NCI-H2107 treated with DMSO at 0.1 percent for 48 hours (cell line): ENCODE data around the gene TMEM117.
A peak's percentile ranks its signal among the peaks of the same experiment; 100 is the strongest.

Experiments used
- DNase-seq: peaks from one replicate; lab custom pipeline; 2025; ENCODE audit not compliant: unreplicated experiment; lab: John Stamatoyannopoulos, UW

The TMEM117 gene

GRCh38 chr12:44286336-44286735, 450.5 kb downstream of the TMEM117 start:
- DNase-seq: no peak

- DNase-seq: no peak
Measured at GRCh38 chr12:44286821-44287505, 451.1 kb downstream of the TMEM117 start.

GRCh38 chr12:44287545-44287944, 451.7 kb downstream of the TMEM117 start:
- DNase-seq: no peak

DNA sequence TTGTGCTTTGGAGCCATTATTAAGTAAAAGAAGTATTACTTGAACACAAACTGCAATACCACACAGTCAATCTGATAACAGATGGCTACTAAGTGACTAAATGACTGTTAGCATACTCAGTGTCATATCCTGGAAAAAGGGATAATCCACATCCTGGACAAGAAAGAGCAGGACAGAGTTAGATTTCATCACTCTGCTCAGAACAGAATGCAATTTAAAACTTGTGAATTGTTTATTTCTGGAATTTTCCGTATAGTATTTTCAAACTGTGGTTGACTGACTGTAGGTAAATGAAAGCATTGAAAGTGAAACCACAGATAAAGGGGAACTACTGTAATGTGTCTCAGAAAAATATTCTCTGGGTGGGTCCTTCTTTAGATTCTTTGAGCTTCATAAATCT, 458.8 kb downstream of the TMEM117 start:
- no peak for DNase-seq

DNA sequence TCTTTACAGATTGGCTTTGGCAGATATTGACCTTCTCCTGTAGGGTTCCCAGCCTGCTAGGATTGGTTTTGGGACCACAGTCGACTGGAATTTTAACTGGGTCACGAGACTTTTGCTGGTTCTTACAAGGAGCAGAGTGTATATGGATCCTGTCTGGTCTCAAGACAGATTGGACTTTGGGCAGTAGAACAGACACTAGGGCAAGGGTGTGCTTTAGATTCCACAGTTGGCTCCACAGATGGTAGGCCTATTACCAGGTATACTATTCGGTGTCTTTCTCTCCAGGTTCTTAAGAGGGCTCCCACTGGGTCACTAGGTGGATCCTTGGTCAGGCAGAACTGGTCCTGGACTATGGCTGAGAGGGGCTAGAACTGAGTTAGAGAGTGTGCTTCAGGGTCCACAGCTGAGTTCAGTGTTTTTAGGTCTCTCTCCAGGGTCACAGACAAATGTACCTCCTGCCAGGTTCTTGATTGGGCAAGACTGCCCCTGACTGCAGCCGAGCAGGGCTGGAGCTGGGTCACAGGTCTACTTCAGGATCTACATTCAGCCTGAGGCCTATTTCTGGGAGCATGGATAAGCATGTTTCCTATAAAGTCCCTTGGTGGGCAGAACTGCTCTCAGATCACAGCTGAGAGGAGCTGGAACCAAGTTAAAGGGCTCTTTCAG, 460.2 kb downstream of the TMEM117 start:
- no peak for DNase-seq

- no peak for DNase-seq
Measured at GRCh38 chr12:44296624-44297197, 460.8 kb downstream of the TMEM117 start.

DNA sequence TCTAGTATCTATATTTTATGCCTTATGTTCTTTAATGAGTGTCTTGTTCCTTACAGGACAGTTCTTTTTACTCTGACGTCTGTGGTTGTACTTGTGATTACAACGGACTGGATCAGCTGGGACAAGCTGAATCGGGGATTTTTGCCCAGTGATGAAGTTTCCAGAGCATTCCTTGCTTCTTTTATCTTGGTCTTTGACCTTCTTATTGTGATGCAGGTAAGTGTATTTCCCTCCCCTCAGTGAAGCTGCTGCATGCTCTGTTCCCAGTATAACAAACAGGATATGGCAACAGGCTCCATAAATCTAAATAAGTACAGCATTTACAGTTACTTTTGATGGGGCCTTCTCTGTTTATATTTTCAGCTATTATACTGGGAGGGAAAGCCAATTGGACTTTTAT, 463.6 kb downstream of the TMEM117 start:
- DNase-seq: no peak

GRCh38 chr12:44307506-44308168, 471.8 kb downstream of the TMEM117 start:
- DNase-seq: no peak

DNA sequence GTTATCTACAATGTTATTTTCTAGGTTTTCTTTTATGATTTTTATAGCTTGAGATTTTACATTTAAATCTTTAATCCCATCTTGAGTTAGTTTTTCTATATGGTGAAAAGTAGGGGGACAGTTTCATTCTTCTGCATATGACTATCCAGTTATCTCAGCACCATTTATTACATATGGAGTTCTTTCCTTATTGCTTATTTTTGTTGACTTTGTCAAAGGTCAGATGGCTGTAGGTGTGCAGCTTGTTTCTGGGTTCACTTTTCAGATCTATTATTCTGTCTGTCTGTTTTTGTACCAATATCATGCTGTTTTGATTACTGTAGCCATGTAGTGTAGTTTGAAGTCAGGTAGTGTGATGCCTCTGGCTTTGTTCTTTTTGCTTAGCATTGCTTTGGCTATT, 477.3 kb downstream of the TMEM117 start:
- DNase-seq: no peak

DNA sequence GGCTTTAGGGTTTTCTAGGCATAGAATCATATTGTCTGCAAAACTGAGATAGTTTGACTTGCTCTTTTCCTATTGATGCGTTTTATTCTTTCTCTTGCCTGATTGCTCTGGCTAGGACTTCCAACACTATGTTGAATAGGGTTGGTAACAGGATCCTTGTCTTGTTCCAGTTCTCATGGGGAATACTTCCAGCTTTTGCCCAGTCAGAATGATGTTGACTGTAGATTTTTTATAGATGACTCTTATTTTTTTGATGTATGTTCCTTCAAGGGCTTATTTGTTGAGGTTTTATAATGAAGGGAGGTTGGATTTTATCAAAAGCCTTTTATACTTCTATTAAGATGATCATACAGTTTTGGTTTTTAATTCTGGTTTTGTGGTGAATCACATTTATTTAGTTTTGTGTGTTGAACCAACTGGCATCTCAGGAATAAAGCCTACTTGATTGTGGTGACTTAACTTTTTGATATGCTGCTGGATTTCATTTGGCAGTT, 478.2 kb downstream of the TMEM117 start:
- no peak for DNase-seq

DNA sequence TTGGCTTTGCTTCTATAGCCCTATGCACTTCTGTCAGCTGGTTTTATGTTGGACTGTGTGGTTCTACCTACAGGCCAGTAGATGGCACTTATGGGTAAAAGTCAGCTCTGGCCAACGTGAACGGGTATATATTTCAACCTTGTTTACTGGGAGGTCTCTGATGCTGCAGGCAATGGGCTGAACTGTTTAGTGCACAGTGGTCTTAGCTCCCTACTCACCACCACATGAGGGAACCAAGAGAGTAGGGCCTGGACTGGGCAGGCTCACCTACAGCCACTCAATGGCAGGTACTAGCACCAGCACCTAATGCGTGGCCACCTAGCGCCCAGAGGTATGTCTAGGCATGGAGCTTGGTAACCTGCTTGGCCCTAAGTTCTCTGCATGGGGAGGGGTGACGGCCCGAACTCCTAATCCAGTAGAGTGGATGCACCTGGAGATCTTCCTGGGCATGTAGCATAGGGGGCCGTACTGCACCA, 481.8 kb downstream of the TMEM117 start:
- peak; percentile 7 for DNase-seq

GRCh38 chr12:44331269-44331668, 495.4 kb downstream of the TMEM117 start:
- no peak for DNase-seq

DNA sequence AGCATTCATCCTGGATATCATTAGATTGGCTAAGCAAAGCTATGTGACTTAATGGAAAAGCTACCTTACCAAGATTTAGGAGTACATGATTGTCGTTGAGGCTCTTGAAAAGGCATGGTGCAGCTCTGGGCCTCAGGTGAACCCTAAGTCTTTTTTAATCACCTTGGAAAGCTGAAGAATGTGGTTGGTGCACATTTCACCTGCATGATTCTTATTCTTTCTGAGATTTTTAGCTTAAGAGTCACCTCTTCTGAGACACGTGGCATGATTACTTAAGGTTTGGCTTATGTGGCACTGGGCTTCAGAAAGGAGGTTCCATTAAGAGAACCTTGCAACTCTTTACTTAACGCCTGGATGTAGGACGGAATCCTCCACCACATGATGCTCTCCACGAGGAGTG, 498.5 kb downstream of the TMEM117 start:
- no peak for DNase-seq

GRCh38 chr12:44335030-44335429, 499.1 kb downstream of the TMEM117 start:
- no peak for DNase-seq

GRCh38 chr12:44336577-44336976, 500.7 kb downstream of the TMEM117 start:
- no peak for DNase-seq

- DNase-seq: no peak
Measured at GRCh38 chr12:44342371-44342770, 506.5 kb downstream of the TMEM117 start.

DNA sequence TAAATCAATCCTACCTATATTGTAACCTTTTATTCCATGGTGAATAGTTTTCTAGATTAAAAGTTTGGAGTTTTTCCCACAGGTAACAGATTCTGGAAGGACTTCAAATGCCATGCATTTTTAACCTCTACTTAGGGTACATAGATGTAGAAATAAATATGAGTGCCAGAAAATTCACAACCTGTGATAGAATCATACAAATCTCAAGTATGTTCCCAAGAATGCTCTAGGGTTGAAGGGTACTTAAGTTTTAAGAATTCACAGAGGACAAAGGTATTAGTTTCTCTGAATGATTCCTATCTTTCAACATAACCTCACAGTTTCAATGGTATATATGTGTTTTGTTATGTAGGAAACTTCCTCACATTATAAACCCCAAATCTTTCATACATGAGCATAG, 511.3 kb downstream of the TMEM117 start:
- DNase-seq: no peak

DNA sequence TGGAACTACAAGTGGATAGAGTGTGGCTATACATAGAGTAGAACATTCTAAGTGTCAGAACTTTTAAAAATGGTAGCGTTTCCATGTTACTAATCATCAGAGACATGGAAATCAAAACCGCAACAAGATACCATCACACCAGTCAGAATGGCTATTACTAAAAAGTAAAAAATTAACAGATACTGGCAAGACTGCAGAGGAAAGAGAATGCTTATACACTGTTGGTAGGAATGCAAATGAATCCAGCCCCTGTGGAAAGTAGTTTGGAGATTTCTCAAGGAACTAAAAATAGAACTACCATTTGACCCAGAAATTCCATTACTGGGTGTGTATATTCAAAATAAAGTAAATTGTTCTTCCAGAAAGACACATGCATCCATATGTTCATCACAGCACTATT, 521.6 kb downstream of the TMEM117 start:
- no peak for DNase-seq

- DNase-seq: no peak
Measured at GRCh38 chr12:44358636-44359035, 522.8 kb downstream of the TMEM117 start.

DNA sequence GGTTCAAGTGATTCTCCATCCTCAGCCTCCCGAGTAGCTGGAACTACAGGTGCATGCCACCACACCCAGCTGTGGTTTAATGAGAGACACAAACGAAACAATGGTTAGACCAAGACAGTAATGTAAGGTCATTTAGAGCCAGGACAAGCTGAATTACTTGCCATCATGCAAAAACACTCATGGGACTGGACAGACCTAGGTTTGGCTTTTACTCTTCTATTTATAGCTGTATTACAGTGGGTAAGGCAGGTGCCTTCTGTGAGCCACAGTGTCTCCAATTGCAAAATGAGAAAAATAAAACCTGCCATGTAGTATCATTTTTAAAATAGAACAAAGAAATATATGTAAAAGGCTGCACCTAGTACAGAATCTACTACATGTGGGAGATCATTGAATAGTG, 527.1 kb downstream of the TMEM117 start:
- DNase-seq: no peak

DNA sequence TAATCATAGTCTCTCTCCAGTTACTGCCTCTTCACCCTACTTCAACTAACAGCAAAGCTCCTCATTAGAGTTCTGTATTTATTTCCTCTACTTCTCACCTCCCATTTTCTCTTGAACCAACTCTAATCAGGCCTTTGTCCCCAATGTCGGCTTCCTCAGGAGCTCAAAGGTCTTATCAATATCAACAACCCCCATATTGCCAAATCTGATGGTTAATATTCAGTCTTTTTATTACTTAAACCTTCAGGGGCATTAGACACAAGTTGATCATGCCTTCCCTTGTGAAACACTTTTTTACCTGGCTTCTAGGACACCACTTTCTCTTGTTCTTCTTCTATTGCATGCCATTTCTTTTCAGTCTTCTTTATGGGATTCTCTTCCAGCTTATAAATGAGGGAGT, 531.3 kb downstream of the TMEM117 start:
- no peak for DNase-seq

GRCh38 chr12:44367916-44368315, 532.0 kb downstream of the TMEM117 start:
- no peak for DNase-seq
